Measurements from ENCODE around the gene PERM1. TPM values are rescaled to one million over a fixed set of nuclear protein-coding genes. Genes with fewer than 3 reads are reported as not detected.

Gene PERM1
- total RNA-seq, 6 donors from 2014 or later = 0.15 to 1.0 (median 0.36) TPM; not detected in 2

DNA sequence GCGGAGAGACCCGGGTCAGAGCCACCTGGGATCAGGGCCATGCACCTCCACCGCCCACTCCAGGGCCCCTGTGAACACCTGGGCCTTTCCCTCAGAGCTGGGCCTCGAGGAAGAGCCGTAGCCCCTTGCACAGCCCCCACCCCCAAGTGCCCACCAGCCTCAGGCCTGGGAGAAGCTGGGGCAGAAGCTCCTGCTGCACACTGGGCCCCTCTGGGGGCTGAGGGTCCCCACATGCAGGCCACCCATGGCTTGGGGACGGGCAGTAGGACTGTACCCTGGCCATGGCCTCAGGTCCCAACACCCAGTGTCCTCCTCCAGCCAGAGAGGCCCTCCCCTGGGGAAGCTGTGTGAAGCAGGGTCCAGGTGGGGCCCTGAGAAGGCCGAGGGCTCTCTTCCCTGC is 29.3 kb downstream of the PERM1 start:
- TF ChIP-seq, protein P1, sequence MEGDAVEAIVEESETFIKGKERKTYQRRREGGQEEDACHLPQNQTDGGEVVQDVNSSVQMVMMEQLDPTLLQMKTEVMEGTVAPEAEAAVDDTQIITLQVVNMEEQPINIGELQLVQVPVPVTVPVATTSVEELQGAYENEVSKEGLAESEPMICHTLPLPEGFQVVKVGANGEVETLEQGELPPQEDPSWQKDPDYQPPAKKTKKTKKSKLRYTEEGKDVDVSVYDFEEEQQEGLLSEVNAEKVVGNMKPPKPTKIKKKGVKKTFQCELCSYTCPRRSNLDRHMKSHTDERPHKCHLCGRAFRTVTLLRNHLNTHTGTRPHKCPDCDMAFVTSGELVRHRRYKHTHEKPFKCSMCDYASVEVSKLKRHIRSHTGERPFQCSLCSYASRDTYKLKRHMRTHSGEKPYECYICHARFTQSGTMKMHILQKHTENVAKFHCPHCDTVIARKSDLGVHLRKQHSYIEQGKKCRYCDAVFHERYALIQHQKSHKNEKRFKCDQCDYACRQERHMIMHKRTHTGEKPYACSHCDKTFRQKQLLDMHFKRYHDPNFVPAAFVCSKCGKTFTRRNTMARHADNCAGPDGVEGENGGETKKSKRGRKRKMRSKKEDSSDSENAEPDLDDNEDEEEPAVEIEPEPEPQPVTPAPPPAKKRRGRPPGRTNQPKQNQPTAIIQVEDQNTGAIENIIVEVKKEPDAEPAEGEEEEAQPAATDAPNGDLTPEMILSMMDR (IDR thresholded peaks at IDR 0.05) = no peak
- no peak for TF ChIP-seq POLR2A (IDR thresholded peaks at IDR 0.05)
- no peak for TF ChIP-seq EP300 (IDR thresholded peaks at IDR 0.05)
- TF ChIP-seq POLR2AphosphoS5 (IDR thresholded peaks at IDR 0.05) = no peak
- peaks cover under 1 to 10% (median 4%) of the 10 kb centered on the region in 4 donors for H3K4me1 ChIP-seq
- H3K27me3 ChIP-seq = no peaks in the 10 kb centered on the region
- H3K27ac ChIP-seq = no peak overlapping the region
- ATAC-seq (ENCODE audit: low FRiP score in 2 of 2) = no peak
- peaks cover 25 to 98% (median 90%) of the 10 kb centered on the region in 4 donors for H3K36me3 ChIP-seq
- H3K4me3 ChIP-seq = no peak overlapping the region
- DNase-seq = peak in 1 of 2 donors; percentile 53
- H3K9me3 ChIP-seq = no peaks in the 10 kb centered on the region
- WGBS, 2 donors = 90 to 91% methylated on average over 2 to 5 of the region's 7 CpGs

GRCh38 chr1:952201-952600 is 29.7 kb downstream of the PERM1 start:
- DNase-seq = peak in 1 of 2 donors; percentile 67
- 88 to 94% methylated on average over 7 to 15 of the region's 15 CpGs for WGBS, 2 donors
- peaks cover 25 to 100% (median 94%) of the 10 kb centered on the region in 4 donors for H3K36me3 ChIP-seq
- no peaks in the 10 kb centered on the region for H3K9me3 ChIP-seq
- TF ChIP-seq, protein P1 (IDR thresholded peaks at IDR 0.05) = no peak
- TF ChIP-seq POLR2A (IDR thresholded peaks at IDR 0.05) = no peak
- TF ChIP-seq EP300 (IDR thresholded peaks at IDR 0.05) = no peak
- TF ChIP-seq POLR2AphosphoS5 (IDR thresholded peaks at IDR 0.05) = no peak
- peaks cover 0 to 6% (median under 1%) of the 10 kb centered on the region in 4 donors for H3K4me1 ChIP-seq
- H3K27me3 ChIP-seq = no peaks in the 10 kb centered on the region
- no peak overlapping the region for H3K27ac ChIP-seq
- no peak overlapping the region for H3K4me3 ChIP-seq
- no peak for ATAC-seq (ENCODE audit: low FRiP score in 2 of 2)

DNA sequence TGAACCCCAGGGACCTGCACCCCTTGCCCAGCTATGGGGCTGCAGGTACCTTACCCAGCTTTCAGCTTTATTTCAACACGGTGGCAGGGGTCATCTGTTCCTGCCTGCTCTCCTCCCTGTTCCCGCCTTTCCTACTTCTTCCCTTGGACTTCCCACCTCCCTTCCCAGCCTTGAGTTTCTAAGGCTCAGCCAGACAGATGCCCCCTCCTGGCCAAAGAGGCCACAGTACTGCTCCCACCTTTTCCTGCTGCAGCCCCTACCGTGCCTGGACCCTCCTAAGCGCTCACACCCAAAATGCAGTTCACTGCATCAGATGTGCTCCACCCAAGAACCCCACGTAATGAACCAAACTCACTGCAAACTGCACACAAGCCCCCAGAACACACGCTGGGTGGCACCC is 30.5 kb downstream of the PERM1 start:
- no peaks in the 10 kb centered on the region for H3K27me3 ChIP-seq
- ATAC-seq (ENCODE audit: low FRiP score in 2 of 2) (no peak), DNase-seq (no peak)
- peaks cover 25 to 100% (median 96%) of the 10 kb centered on the region in 4 donors for H3K36me3 ChIP-seq
- no peaks in the 10 kb centered on the region for H3K4me1 ChIP-seq
- no peak for TF ChIP-seq POLR2AphosphoS5 (IDR thresholded peaks at IDR 0.05)
- no peak for TF ChIP-seq EP300 (IDR thresholded peaks at IDR 0.05)
- TF ChIP-seq, protein P1 (IDR thresholded peaks at IDR 0.05) = no peak
- no peak for TF ChIP-seq POLR2A (IDR thresholded peaks at IDR 0.05)
- H3K27ac ChIP-seq = no peak overlapping the region
- 64 to 85% methylated on average over 5 to 6 of the region's 6 CpGs for WGBS, 2 donors
- no peak overlapping the region for H3K4me3 ChIP-seq
- H3K9me3 ChIP-seq = no peaks in the 10 kb centered on the region

- DNase-seq (peak in 1 of 2 donors; percentile 57), ATAC-seq (ENCODE audit: low FRiP score in 2 of 2) (no peak)
- no peaks in the 10 kb centered on the region for H3K27me3 ChIP-seq
- H3K36me3 ChIP-seq = peaks cover 26 to 100% (median 96%) of the 10 kb centered on the region in 4 donors
- no peak overlapping the region for H3K4me3 ChIP-seq
- H3K4me1 ChIP-seq = no peaks in the 10 kb centered on the region
- 96 to 98% methylated on average over 17 to 23 of the region's 23 CpGs for WGBS, 2 donors
- no peaks in the 10 kb centered on the region for H3K9me3 ChIP-seq
- H3K27ac ChIP-seq = no peak overlapping the region
- TF ChIP-seq POLR2A (IDR thresholded peaks at IDR 0.05) = no peak
- TF ChIP-seq, protein P1 (IDR thresholded peaks at IDR 0.05) = no peak
- no peak for TF ChIP-seq EP300 (IDR thresholded peaks at IDR 0.05)
- no peak for TF ChIP-seq POLR2AphosphoS5 (IDR thresholded peaks at IDR 0.05)
Measured at GRCh38 chr1:950881-951280, 31.0 kb downstream of the PERM1 start.

DNA sequence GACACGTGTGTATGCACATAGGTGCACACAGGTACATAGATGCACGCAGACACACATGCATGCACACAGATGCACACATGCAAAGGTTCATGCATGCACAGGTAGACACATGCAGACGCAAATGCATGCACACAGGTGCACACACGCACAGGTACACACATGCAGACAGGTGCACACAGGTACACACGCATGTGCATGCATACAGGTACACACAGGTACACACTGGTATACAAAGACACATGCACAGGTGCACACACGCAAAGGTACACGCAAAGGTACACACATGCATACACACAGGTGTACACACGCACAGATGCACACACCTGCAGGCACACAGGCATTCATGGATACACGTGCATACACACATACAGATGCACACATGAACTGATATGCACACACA is 31.6 kb downstream of the PERM1 start:
- 89 to 94% methylated on average over 9 of the region's 9 CpGs for WGBS, 2 donors

More for the DNA sequence above, 31.6 kb downstream of the PERM1 start:
- H3K27ac ChIP-seq = no peak overlapping the region
- no peak overlapping the region for H3K4me3 ChIP-seq
- no peak for ATAC-seq (ENCODE audit: low FRiP score in 2 of 2)
- peaks cover 28 to 100% (median 95%) of the 10 kb centered on the region in 4 donors for H3K36me3 ChIP-seq
- H3K9me3 ChIP-seq = no peaks in the 10 kb centered on the region
- TF ChIP-seq, protein P1 (IDR thresholded peaks at IDR 0.05) = no peak
- TF ChIP-seq POLR2AphosphoS5 (IDR thresholded peaks at IDR 0.05) (no peak), POLR2A (IDR thresholded peaks at IDR 0.05) (no peak), EP300 (IDR thresholded peaks at IDR 0.05) (no peak)
- no peaks in the 10 kb centered on the region for H3K4me1 ChIP-seq
- H3K27me3 ChIP-seq = no peaks in the 10 kb centered on the region
- no peak for DNase-seq

All from upper lobe of left lung (tissue), 6 donors.